HCT116 (cell line): ENCODE data around the gene TMC1. TPM values are rescaled to one million over a fixed set of nuclear protein-coding genes. Genes with fewer than 3 reads are reported as not detected.

Source experiments
- ATAC-seq: fragments of 200-7000 bp; cut with Tn5 transposase; 2 replicates; pipeline ENCODE4 v1.9.1; 2020; ENCODE audit warnings: mild to moderate bottlenecking, moderate library complexity
- BruUV-seq: library from RNA; stranded (reverse); fragments of 400-500 nt; replicated peaks from 2 replicates; lab custom pipeline; 2021; lab: Mats Ljungman, UMichigan
- CTCF ChIA-PET: fragments of 300-600 bp; sonication (Branson Sonifier 250); formaldehyde crosslinking; loops from one replicate; lab custom pipeline; 2021; ENCODE audit warnings: antibody characterized with exemption; lab: Charles Lee
- POLR2A ChIA-PET: fragments of 300-600, 350-600 bp; sonication (Branson Sonifier 250); formaldehyde crosslinking; loops from one replicate; lab custom pipeline; 2021; ENCODE audit warnings: antibody characterized with exemption; lab: Charles Lee
- RAD21 ChIA-PET, 2 experiments: fragments of 300-600 bp; sonication (Branson Sonifier 250); formaldehyde crosslinking; loops; one replicate each; lab custom pipeline; 2023; ENCODE audit warnings: low total read pairs in 2 of 2; ENCODE audit not compliant: uncharacterized antibody in 2 of 2, unreplicated experiment in 2 of 2, low non-redundant PET in 1 of 2; lab: Charles Lee
- DNase-seq: peaks from one replicate; pipeline ENCODE4 v3.0.0-alpha.2; 2010; ENCODE audit warnings: low read depth, low spot score
- H2AFZ ChIP-seq: fragments of 200-600 bp; shearing (Covaris generic), sonication (generic); 2 replicates; pipeline ENCODE4 v1.6.1; 2017; ENCODE audit warnings: low read depth, mixed run types, mixed read lengths, antibody characterized with exemption, low read length; ENCODE audit not compliant: poor library complexity, severe bottlenecking
- H3K27ac ChIP-seq: 2 replicates; pipeline ENCODE4 v1.5.1; 2012; ENCODE audit warnings: low read depth, low read length
- H3K27me3 ChIP-seq: fragments of 200-600 bp; sonication (generic); 2 replicates; pipeline ENCODE4 v1.6.1; 2016; ENCODE audit warnings: mixed run types, low read length, mixed read lengths; ENCODE audit not compliant: insufficient read depth
- H3K36me3 ChIP-seq, 2 experiments: fragments of 200-500 bp in 1 of 2; fragments of 200-600 bp in 1 of 2; sonication (Bioruptor generic) in 1 of 2; sonication (generic) in 1 of 2; 2 replicates each; pipeline versions ENCODE4 v1.5.1 to v1.6.1; 2014 to 2016; ENCODE audit warnings: low read length in 2 of 2, inconsistent platforms in 1 of 2, mixed read lengths in 1 of 2, mixed run types in 1 of 2; ENCODE audit not compliant: insufficient read depth in 2 of 2, control insufficient read depth in 1 of 2
- H3K4me1 ChIP-seq, 2 experiments: fragments of 200-600 bp in 1 of 2; sonication (generic) in 1 of 2; 2 replicates each; pipeline versions ENCODE4 v1.5.1 to v1.6.1; 2012 to 2017; ENCODE audit warnings: low read length in 2 of 2, inconsistent platforms in 1 of 2, mild to moderate bottlenecking in 1 of 2, mixed read lengths in 1 of 2, mixed run types in 1 of 2, moderate library complexity in 1 of 2; ENCODE audit not compliant: insufficient read depth in 2 of 2, control insufficient read depth in 1 of 2
- H3K4me2 ChIP-seq: fragments of 200-600 bp; sonication (generic); 2 replicates; pipeline ENCODE4 v1.6.1; 2017; ENCODE audit warnings: mixed run types, low read length, mixed read lengths
- H3K4me3 ChIP-seq, 2 experiments: fragments of 200-600 bp in 1 of 2; sonication (generic) in 1 of 2; replicated peaks in 1 of 2; 2 replicates each; pipeline ENCODE4 v1.5.1; 2011 to 2016; ENCODE audit warnings: low read length in 2 of 2, control low read depth in 1 of 2, low read depth in 1 of 2, mild to moderate bottlenecking in 1 of 2, mixed read lengths in 1 of 2, mixed run types in 1 of 2
- H3K79me2 ChIP-seq: fragments of 200-600 bp; sonication (generic); 2 replicates; pipeline ENCODE4 v1.6.1; 2017; ENCODE audit warnings: mild to moderate bottlenecking, mixed run types, low read length, moderate library complexity, mixed read lengths; ENCODE audit not compliant: insufficient read depth
- H3K9ac ChIP-seq: fragments of 200-600 bp; sonication (generic); 2 replicates; pipeline ENCODE4 v1.6.1; 2016; ENCODE audit warnings: low read length, mixed read lengths
- H3K9me2 ChIP-seq: fragments of 200-600 bp; sonication (generic), shearing (Covaris generic); 2 replicates; pipeline ENCODE4 v1.6.1; 2017; ENCODE audit warnings: mixed run types, mild to moderate bottlenecking, moderate library complexity; ENCODE audit not compliant: insufficient read depth
- H3K9me3 ChIP-seq, 2 experiments: fragments of 200-500 bp in 1 of 2; fragments of 200-600 bp in 1 of 2; sonication (Bioruptor generic) in 1 of 2; sonication (generic) in 1 of 2; 2 replicates each; pipeline ENCODE4 v1.6.1; 2014 to 2017; ENCODE audit warnings: low read length in 2 of 2, mixed read lengths in 2 of 2, inconsistent platforms in 1 of 2, low read depth in 1 of 2, mild to moderate bottlenecking in 1 of 2, mixed run types in 1 of 2, moderate library complexity in 1 of 2; ENCODE audit not compliant: control insufficient read depth in 1 of 2, insufficient read depth in 1 of 2
- H4K20me1 ChIP-seq: fragments of 200-600 bp; sonication (generic), shearing (Covaris generic); 2 replicates; pipeline ENCODE4 v1.6.1; 2017; ENCODE audit warnings: mixed run types, mild to moderate bottlenecking, moderate library complexity; ENCODE audit not compliant: insufficient read depth
- ATF3 ChIP-seq: IDR thresholded peaks from 2 replicates; pipeline ENCODE4 v1.6.1; 2012
- CBX3 ChIP-seq: IDR thresholded peaks from 2 replicates; pipeline ENCODE4 v1.6.1; 2012; ENCODE audit warnings: low read depth
- CEBPB ChIP-seq: IDR thresholded peaks from 2 replicates; pipeline ENCODE4 v1.6.1; 2012; ENCODE audit warnings: low read depth
- EGR1 ChIP-seq: IDR thresholded peaks from 2 replicates; pipeline ENCODE4 v1.6.1; 2012; ENCODE audit warnings: low read depth
- ELF1 ChIP-seq: IDR thresholded peaks from 2 replicates; pipeline ENCODE4 v1.6.1; 2012; ENCODE audit warnings: low read depth, borderline replicate concordance
- EZH2 ChIP-seq: fragments of 200-600 bp; sonication (generic); IDR thresholded peaks from 2 replicates; pipeline ENCODE4 v1.6.1; 2017; ENCODE audit warnings: antibody characterized with exemption, mixed run types
- EZH2phosphoT487 ChIP-seq: fragments of 200-600 bp; IDR thresholded peaks from 2 replicates; pipeline ENCODE4 v1.6.1; 2018; ENCODE audit warnings: antibody characterized with exemption, borderline replicate concordance
- JUND ChIP-seq: IDR thresholded peaks from 2 replicates; pipeline ENCODE4 v1.6.1; 2012
- MAX ChIP-seq: IDR thresholded peaks from 2 replicates; pipeline ENCODE4 v1.6.1; 2012
- POLR2A ChIP-seq: IDR thresholded peaks from 2 replicates; pipeline ENCODE4 v1.7.0; 2011; ENCODE audit warnings: borderline replicate concordance; ENCODE audit not compliant: insufficient read depth, insufficient read length; ENCODE audit errors: extremely low read depth
- POLR2AphosphoS5 ChIP-seq: IDR thresholded peaks from 2 replicates; pipeline ENCODE4 v1.6.1; 2011; ENCODE audit warnings: mild to moderate bottlenecking, low read depth, low read length, moderate library complexity
- RAD21 ChIP-seq: IDR thresholded peaks from 2 replicates; pipeline ENCODE4 v1.6.1; 2012; ENCODE audit warnings: low read depth, mild to moderate bottlenecking
- REST ChIP-seq: IDR thresholded peaks from 2 replicates; pipeline ENCODE4 v1.6.1; 2012; ENCODE audit warnings: low read depth
- TCF7L2 ChIP-seq: IDR thresholded peaks from 2 replicates; pipeline ENCODE4 v1.7.0; 2011; ENCODE audit warnings: borderline replicate concordance, inconsistent platforms; ENCODE audit not compliant: insufficient read depth, insufficient read length; ENCODE audit errors: extremely low read depth
- YY1 ChIP-seq: IDR thresholded peaks from 2 replicates; pipeline ENCODE4 v1.6.1; 2011; ENCODE audit warnings: low read length, low read depth, moderate library complexity, mild to moderate bottlenecking; ENCODE audit not compliant: insufficient replicate concordance; ENCODE audit errors: extremely low read depth
- ZNF274 ChIP-seq: fragments of 200-500 bp; sonication (Bioruptor generic); IDR thresholded peaks from 2 replicates; pipeline ENCODE4 v1.6.1; 2014; ENCODE audit warnings: mild to moderate bottlenecking, low read depth, low read length, inconsistent platforms
- intact Hi-C: fragments of 100-400 bp; cut with micrococcal nuclease; formaldehyde crosslinking; loops from 2 replicates; pipeline ENCODE4 v1.10.0; 2022
- total RNA-seq: library from RNA; stranded (reverse); gene quantifications from one replicate; pipeline ENCODE4 v1.2.1, GENCODE V29; 2021; ENCODE audit not compliant: unreplicated experiment

The TMC1 gene
- total RNA-seq, 1 experiment from 2014 or later: 0.57 TPM

- ChIA-PET POLR2A (interaction anchor here (8.3 kb wide), 1 partner anchor 219 kb away, joined by 69 read pairs; the partner anchor contains the start of gene ZFAND5), RAD21 (no interaction called here), CTCF (interaction anchor here (3.2 kb wide), 1 partner anchor 10 kb away, joined by 12 read pairs; no protein-coding TSS in a partner anchor)
- Histone ChIP-seq H3K9me3 (no peaks in the 10 kb centered on the region), H3K4me1 (peaks cover 49 to 67% of the 10 kb centered on the region in 2 experiments), H3K4me2 (peak overlapping the region; percentile 10; the same call in 1 of the 2 replicates), H3K27me3 (no peaks in the 10 kb centered on the region), H3K79me2 (no peaks in the 10 kb centered on the region), H4K20me1 (no peaks in the 10 kb centered on the region), H3K36me3 (no peaks in the 10 kb centered on the region), H3K9ac (no peak overlapping the region), H3K4me3 (no peak overlapping the region), H3K27ac (no peak overlapping the region), H3K9me2 (no peaks in the 10 kb centered on the region), H2AFZ (no peak overlapping the region)
- TF ChIP-seq ZNF274: no peak
- no peak for TF ChIP-seq CEBPB
- no peak for TF ChIP-seq EGR1
- TF ChIP-seq EZH2: no peak
- TF ChIP-seq EZH2phosphoT487: no peak
- TF ChIP-seq RAD21: no peak
- TF ChIP-seq REST: no peak
- no peak for TF ChIP-seq POLR2A
- no peak for TF ChIP-seq TCF7L2
- no peak for TF ChIP-seq POLR2AphosphoS5
- no peak for TF ChIP-seq YY1
- TF ChIP-seq CBX3: no peak
- TF ChIP-seq ELF1: no peak
- TF ChIP-seq ATF3: no peak
- TF ChIP-seq JUND: no peak
- TF ChIP-seq MAX: no peak
- DNase-seq (no peak), ATAC-seq (no peak)
- no TSS peak for BruUV-seq
- intact Hi-C loops: no loop called here
These were observed 60.3 kb downstream of the TMC1 start for GRCh38 chr9:72581694-72582093.
